Endothelial cell (in vitro differentiated cells): ENCODE results near the gene PHOSPHO2. TPM values are rescaled to one million over a fixed set of nuclear protein-coding genes. Genes with fewer than 3 reads are reported as not detected.

Experiments
- DNase-seq: peaks from one replicate; pipeline ENCODE4 v3.0.0; 2021; ENCODE audit warnings: low spot score
- H3K27ac Mint-ChIP-seq: one replicate; pipeline ENCODE4 v1.8.0; 2021; ENCODE audit warnings: mixed read lengths, inconsistent platforms; ENCODE audit not compliant: unreplicated experiment
- H3K27me3 Mint-ChIP-seq: one replicate; pipeline ENCODE4 v1.8.0; 2021; ENCODE audit warnings: mild to moderate bottlenecking, moderate library complexity, mixed read lengths, inconsistent platforms; ENCODE audit not compliant: unreplicated experiment
- H3K36me3 Mint-ChIP-seq: one replicate; pipeline ENCODE4 v1.8.0; 2021; ENCODE audit warnings: mild to moderate bottlenecking, low read depth, mixed read lengths, inconsistent platforms; ENCODE audit not compliant: unreplicated experiment
- H3K4me1 Mint-ChIP-seq: one replicate; pipeline ENCODE4 v1.8.0; 2021; ENCODE audit warnings: mild to moderate bottlenecking, mixed read lengths, inconsistent platforms; ENCODE audit not compliant: unreplicated experiment
- H3K4me3 Mint-ChIP-seq: one replicate; pipeline ENCODE4 v1.8.0; 2021; ENCODE audit warnings: mild to moderate bottlenecking, mixed read lengths, inconsistent platforms; ENCODE audit not compliant: unreplicated experiment
- H3K9me3 Mint-ChIP-seq: one replicate; pipeline ENCODE4 v1.8.0; 2021; ENCODE audit warnings: mixed read lengths, inconsistent platforms; ENCODE audit not compliant: unreplicated experiment
- total RNA-seq: library from RNA; stranded (reverse); fragmentation: NEBNext Ultra II Directional; extraction: Animal tissue kit (Norgen Biotek cat#: 25700); gene quantifications from one replicate; pipeline ENCODE4 v1.2.1, GENCODE V29; 2021; ENCODE audit not compliant: unreplicated experiment
- TF ChIP-seq, protein P1 (sequence below): fragments of 200-600 bp; sonication (generic); IDR thresholded peaks from one replicate; pipeline ENCODE4 v1.5.0; 2021; ENCODE audit warnings: antibody characterized with exemption; ENCODE audit not compliant: unreplicated experiment

The PHOSPHO2 gene
- total RNA-seq, 1 donor from 2014 or later = 10.5 TPM

- Mint-ChIP-seq H3K4me3 (no peak overlapping the region), H3K9me3 (no peaks in the 10 kb centered on the region), H3K36me3 (no peaks in the 10 kb centered on the region), H3K27me3 (no peaks in the 10 kb centered on the region), H3K27ac (no peak overlapping the region), H3K4me1 (no peaks in the 10 kb centered on the region)
- DNase-seq = no peak
- TF ChIP-seq, protein P1, sequence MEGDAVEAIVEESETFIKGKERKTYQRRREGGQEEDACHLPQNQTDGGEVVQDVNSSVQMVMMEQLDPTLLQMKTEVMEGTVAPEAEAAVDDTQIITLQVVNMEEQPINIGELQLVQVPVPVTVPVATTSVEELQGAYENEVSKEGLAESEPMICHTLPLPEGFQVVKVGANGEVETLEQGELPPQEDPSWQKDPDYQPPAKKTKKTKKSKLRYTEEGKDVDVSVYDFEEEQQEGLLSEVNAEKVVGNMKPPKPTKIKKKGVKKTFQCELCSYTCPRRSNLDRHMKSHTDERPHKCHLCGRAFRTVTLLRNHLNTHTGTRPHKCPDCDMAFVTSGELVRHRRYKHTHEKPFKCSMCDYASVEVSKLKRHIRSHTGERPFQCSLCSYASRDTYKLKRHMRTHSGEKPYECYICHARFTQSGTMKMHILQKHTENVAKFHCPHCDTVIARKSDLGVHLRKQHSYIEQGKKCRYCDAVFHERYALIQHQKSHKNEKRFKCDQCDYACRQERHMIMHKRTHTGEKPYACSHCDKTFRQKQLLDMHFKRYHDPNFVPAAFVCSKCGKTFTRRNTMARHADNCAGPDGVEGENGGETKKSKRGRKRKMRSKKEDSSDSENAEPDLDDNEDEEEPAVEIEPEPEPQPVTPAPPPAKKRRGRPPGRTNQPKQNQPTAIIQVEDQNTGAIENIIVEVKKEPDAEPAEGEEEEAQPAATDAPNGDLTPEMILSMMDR = no peak
These were observed 8.7 kb downstream of the PHOSPHO2 start for GRCh38 chr2:169702996-169703395.

DNA sequence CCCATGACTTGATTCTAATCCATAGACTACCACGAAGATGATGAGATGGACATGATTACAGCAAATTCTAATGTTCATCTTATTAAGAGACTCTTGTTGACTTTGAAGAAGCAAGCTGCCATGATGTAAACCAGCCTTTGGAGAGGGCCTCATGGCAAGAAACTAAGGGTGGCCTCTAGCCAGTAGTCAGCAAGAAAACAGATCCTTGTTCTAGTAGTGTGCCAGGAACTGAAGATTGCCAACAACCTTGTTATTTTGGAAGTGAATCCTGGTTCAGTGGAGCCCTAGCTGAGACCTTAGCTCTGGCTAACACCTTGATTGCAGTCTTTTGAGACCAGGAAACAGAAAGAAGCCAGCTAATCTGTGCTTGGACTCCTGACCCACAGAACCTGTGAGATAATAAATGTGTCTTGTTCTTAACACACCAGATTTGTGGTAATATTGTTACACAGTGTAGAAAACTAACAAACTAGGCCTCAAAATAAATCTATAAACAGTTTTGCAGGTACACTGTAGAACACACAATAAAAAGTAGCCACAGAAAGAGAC, 10.0 kb downstream of the PHOSPHO2 start:
- no peak overlapping the region for H3K27ac Mint-ChIP-seq
- H3K27me3 Mint-ChIP-seq = no peaks in the 10 kb centered on the region
- H3K36me3 Mint-ChIP-seq = no peaks in the 10 kb centered on the region
- no peak for DNase-seq
- TF ChIP-seq, protein P1 = no peak
- no peak overlapping the region for H3K4me3 Mint-ChIP-seq
- no peaks in the 10 kb centered on the region for H3K4me1 Mint-ChIP-seq
- H3K9me3 Mint-ChIP-seq = no peaks in the 10 kb centered on the region

GRCh38 chr2:169705927-169706326, 11.7 kb downstream of the PHOSPHO2 start:
- Mint-ChIP-seq H3K4me1 (no peaks in the 10 kb centered on the region), H3K27ac (no peak overlapping the region), H3K36me3 (no peaks in the 10 kb centered on the region), H3K9me3 (no peaks in the 10 kb centered on the region), H3K4me3 (no peak overlapping the region), H3K27me3 (no peaks in the 10 kb centered on the region)
- DNase-seq = no peak
- TF ChIP-seq, protein P1 = no peak

- H3K36me3 Mint-ChIP-seq = peaks cover 6% of the 10 kb centered on the region
- no peak overlapping the region for H3K27ac Mint-ChIP-seq
- no peaks in the 10 kb centered on the region for H3K27me3 Mint-ChIP-seq
- no peaks in the 10 kb centered on the region for H3K4me1 Mint-ChIP-seq
- DNase-seq = no peak
- no peak overlapping the region for H3K4me3 Mint-ChIP-seq
- TF ChIP-seq, protein P1 = no peak
- H3K9me3 Mint-ChIP-seq = peaks cover 4% of the 10 kb centered on the region
These were observed 13.4 kb downstream of the PHOSPHO2 start for GRCh38 chr2:169707626-169708025.

DNA sequence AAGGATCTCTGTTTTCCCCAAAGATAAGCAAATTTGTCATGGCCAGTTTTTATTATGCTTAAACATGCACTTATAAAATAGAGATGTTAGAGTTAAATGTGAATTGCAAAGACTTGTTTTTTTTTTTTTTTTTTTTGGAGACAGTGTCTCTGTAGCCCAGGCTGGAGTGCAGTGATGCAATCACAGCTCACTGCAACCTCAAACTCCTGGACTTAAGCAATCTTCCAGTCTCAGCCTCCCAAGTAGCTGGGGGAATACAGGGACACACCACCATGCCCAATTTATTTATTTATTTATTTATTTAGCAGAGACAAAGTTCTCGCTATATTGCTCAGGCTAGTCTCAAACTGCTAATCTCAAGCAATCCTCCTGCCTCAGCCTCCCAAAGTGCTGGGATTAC, 15.1 kb downstream of the PHOSPHO2 start:
- H3K27ac Mint-ChIP-seq = no peak overlapping the region
- H3K36me3 Mint-ChIP-seq = peaks cover 6% of the 10 kb centered on the region
- peaks cover 4% of the 10 kb centered on the region for H3K9me3 Mint-ChIP-seq
- TF ChIP-seq, protein P1 = no peak
- H3K4me1 Mint-ChIP-seq = no peaks in the 10 kb centered on the region
- peaks cover 2% of the 10 kb centered on the region for H3K27me3 Mint-ChIP-seq
- no peak overlapping the region for H3K4me3 Mint-ChIP-seq
- DNase-seq = no peak
